IPS DF 4.7 (cell line): ENCODE results near the gene GPD1L.
"Not testable (repeated sequence)": the region's sequence is repeated elsewhere in the genome, so short reads cannot be mapped to it uniquely, and the experiment has no call there.

Source experiments
- DNase-seq: peaks from one replicate; pipeline ENCODE4 v3.0.0-alpha.2; 2013; ENCODE audit warnings: low spot score; ENCODE audit errors: extremely low read depth

GPD1L gene

GRCh38 chr3:32105291-32106131 is 909 bp upstream of the GPD1L start:
- DNase-seq = no peak

GRCh38 chr3:32106929-32107362 is 526 bp downstream of the GPD1L start:
- DNase-seq = no peak

- DNase-seq = not testable (repeated sequence)
These were observed 1.8 kb downstream of the GPD1L start for GRCh38 chr3:32108224-32108623.

- no peak for DNase-seq
These were observed 2.8 kb downstream of the GPD1L start for GRCh38 chr3:32109256-32109655.

GRCh38 chr3:32110233-32110760 is 3.9 kb downstream of the GPD1L start:
- no peak for DNase-seq

- no peak for DNase-seq
These were observed 5.1 kb downstream of the GPD1L start for GRCh38 chr3:32111560-32111959.

- no peak for DNase-seq
These were observed 7.1 kb downstream of the GPD1L start for GRCh38 chr3:32113566-32113965.

- DNase-seq = no peak
These were observed 7.6 kb downstream of the GPD1L start for GRCh38 chr3:32113981-32114545.

- not testable (repeated sequence) for DNase-seq
These were observed 8.3 kb downstream of the GPD1L start for GRCh38 chr3:32114546-32115386.

- DNase-seq = no peak
These were observed 10.9 kb downstream of the GPD1L start for GRCh38 chr3:32117320-32117719.

- DNase-seq = no peak
These were observed 11.8 kb downstream of the GPD1L start for GRCh38 chr3:32118215-32118614.

GRCh38 chr3:32120471-32120870 is 14.1 kb downstream of the GPD1L start:
- no peak for DNase-seq

GRCh38 chr3:32121137-32121536 is 14.7 kb downstream of the GPD1L start:
- no peak for DNase-seq

- DNase-seq = no peak
These were observed 17.2 kb downstream of the GPD1L start for GRCh38 chr3:32123620-32124019.

- no peak for DNase-seq
These were observed 18.6 kb downstream of the GPD1L start for GRCh38 chr3:32125012-32125411.

GRCh38 chr3:32126305-32127015 is 20.0 kb downstream of the GPD1L start:
- no peak for DNase-seq

GRCh38 chr3:32127219-32127826 is 20.9 kb downstream of the GPD1L start:
- DNase-seq = no peak

- no peak for DNase-seq
These were observed 22.5 kb downstream of the GPD1L start for GRCh38 chr3:32128936-32129335.

- DNase-seq = no peak
These were observed 23.4 kb downstream of the GPD1L start for GRCh38 chr3:32129832-32130231.

- no peak for DNase-seq
These were observed 25.7 kb downstream of the GPD1L start for GRCh38 chr3:32132121-32132520.

- no peak for DNase-seq
These were observed 26.3 kb downstream of the GPD1L start for GRCh38 chr3:32132706-32133105.
